C4-2B (cell line): Measurements from ENCODE around the gene CCDC92B.

Experiments used
- CTCF ChIP-seq: fragments of 450-650 bp; conservative IDR thresholded peaks from 2 replicates; pipeline ENCODE4 v1.5.1; 2017; ENCODE audit warnings: mild to moderate bottlenecking
- ZFX ChIP-seq: fragments of 450-650 bp; IDR thresholded peaks from 2 replicates; pipeline ENCODE4 v1.6.1; 2017

- TF ChIP-seq CTCF (no peak), ZFX (no peak)
Measured at GRCh38 chr17:2775206-2775605, 25.8 kb upstream of the CCDC92B start.
